SK-N-MC (cell line): ENCODE data around the gene COASY.

Experiments used
- EZH2 ChIP-seq: fragments of 200-600 bp; sonication (generic); IDR thresholded peaks from one replicate; pipeline ENCODE4 v1.6.1; 2017; ENCODE audit warnings: antibody characterized with exemption
- POLR2AphosphoS5 ChIP-seq: IDR thresholded peaks from 2 replicates; pipeline ENCODE4 v1.6.1; 2012; ENCODE audit warnings: mild to moderate bottlenecking, low read depth, low read length, borderline replicate concordance

- TF ChIP-seq EZH2 (no peak), POLR2AphosphoS5 (no peak)
These were observed 47.1 kb upstream of the COASY start for GRCh38 chr17:42514867-42515266.
